Immature natural killer cell (primary cell): ENCODE measurements around the gene MAP7. TPM values are rescaled to one million over a fixed set of nuclear protein-coding genes. Genes with fewer than 3 reads are reported as not detected.

ENCODE experiments used
- DNase-seq, 3 donors: peaks; one replicate each; pipeline ENCODE4 v3.0.0; 2022; ENCODE audit warnings: mixed read lengths in 1 of 3
- H3K27ac Mint-ChIP-seq, 6 donors: one replicate each; pipeline ENCODE4 v1.8.0; 2020; ENCODE audit warnings: mixed read lengths in 6 of 6, mild to moderate bottlenecking in 5 of 6, inconsistent platforms in 4 of 6, moderate library complexity in 3 of 6
- H3K27me3 Mint-ChIP-seq, 3 donors: one replicate each; pipeline ENCODE4 v1.8.0; 2020 to 2021; ENCODE audit warnings: low read depth in 3 of 3, mild to moderate bottlenecking in 3 of 3, mixed read lengths in 3 of 3, moderate library complexity in 3 of 3, inconsistent platforms in 1 of 3
- H3K36me3 Mint-ChIP-seq, 3 donors: one replicate each; pipeline ENCODE4 v1.8.0; 2020; ENCODE audit warnings: mixed read lengths in 3 of 3, inconsistent platforms in 2 of 3, mild to moderate bottlenecking in 2 of 3
- H3K4me1 Mint-ChIP-seq, 2 donors: one replicate each; pipeline ENCODE4 v1.8.0; 2020; ENCODE audit warnings: inconsistent platforms in 2 of 2, mild to moderate bottlenecking in 2 of 2, mixed read lengths in 2 of 2, moderate library complexity in 1 of 2
- H3K4me3 Mint-ChIP-seq, 5 donors: one replicate each; pipeline ENCODE4 v1.8.0; 2020; ENCODE audit warnings: mild to moderate bottlenecking in 5 of 5, mixed read lengths in 5 of 5, inconsistent platforms in 3 of 5, moderate library complexity in 3 of 5
- H3K9me3 Mint-ChIP-seq, 6 donors: one replicate each; pipeline ENCODE4 v1.8.0; 2020; ENCODE audit warnings: mild to moderate bottlenecking in 6 of 6, mixed read lengths in 6 of 6, inconsistent platforms in 4 of 6, moderate library complexity in 3 of 6
- polyA plus RNA-seq, 3 donors: library from polyadenylated mRNA; unstranded; fragments of 300-500 nt; fragmentation: Illumina TruSeq; gene quantifications; one replicate each; pipeline ENCODE4 v1.2.3, GENCODE V29; 2021

Gene MAP7
- polyA plus RNA-seq, 3 donors from 2014 or later: 0.07 to 0.41 TPM; not detected in 1

DNA sequence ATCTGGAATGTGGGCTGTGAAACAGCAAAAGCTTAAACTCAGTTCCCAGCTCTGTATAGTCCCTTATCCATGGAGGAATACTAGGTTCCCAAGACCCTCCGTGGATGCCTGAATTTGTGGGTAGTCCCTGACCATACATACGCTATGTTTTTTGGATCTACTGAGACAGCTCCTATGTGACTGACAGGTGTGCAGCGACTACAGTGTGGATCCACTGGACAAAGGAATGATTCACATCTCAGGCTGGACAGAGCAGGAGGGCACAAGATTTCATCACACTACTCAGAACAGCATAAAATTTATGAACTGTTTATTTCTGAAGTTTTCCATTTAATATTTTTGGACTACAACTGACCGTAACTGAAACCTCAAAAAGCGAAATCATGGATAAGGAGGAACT, 125.3 kb downstream of the MAP7 start:
- no peak for DNase-seq
- Mint-ChIP-seq H3K4me3 (no peak overlapping the region), H3K4me1 (no peaks in the 10 kb centered on the region), H3K36me3 (no peaks in the 10 kb centered on the region), H3K9me3 (no peaks in the 10 kb centered on the region), H3K27ac (no peak overlapping the region), H3K27me3 (peaks cover 0 to 3% (median 0%) of the 10 kb centered on the region in 3 donors)

DNA sequence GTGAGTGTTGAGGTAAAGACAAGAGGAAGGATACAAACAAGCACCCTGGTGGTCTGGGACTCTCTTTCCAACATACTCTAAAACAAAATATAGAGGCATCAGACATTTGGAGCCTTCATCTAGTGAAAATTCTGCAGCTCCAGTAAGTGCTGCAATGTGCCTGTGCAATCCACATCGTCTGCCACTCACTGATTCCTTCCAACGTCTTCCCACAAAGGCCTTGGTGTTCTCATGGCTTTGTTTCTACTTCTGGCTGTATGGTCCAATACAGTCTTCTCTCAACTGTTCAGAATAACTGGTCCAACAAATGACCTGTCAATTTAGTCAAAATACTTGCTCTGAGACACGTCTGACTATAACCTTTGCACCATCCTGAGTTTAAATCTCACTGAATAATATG, 125.8 kb downstream of the MAP7 start:
- DNase-seq: no peak
- no peaks in the 10 kb centered on the region for H3K4me1 Mint-ChIP-seq
- H3K36me3 Mint-ChIP-seq: no peaks in the 10 kb centered on the region
- H3K27me3 Mint-ChIP-seq: peaks cover 0 to 3% (median 0%) of the 10 kb centered on the region in 3 donors
- H3K27ac Mint-ChIP-seq: no peak overlapping the region
- no peaks in the 10 kb centered on the region for H3K9me3 Mint-ChIP-seq
- no peak overlapping the region for H3K4me3 Mint-ChIP-seq

DNA sequence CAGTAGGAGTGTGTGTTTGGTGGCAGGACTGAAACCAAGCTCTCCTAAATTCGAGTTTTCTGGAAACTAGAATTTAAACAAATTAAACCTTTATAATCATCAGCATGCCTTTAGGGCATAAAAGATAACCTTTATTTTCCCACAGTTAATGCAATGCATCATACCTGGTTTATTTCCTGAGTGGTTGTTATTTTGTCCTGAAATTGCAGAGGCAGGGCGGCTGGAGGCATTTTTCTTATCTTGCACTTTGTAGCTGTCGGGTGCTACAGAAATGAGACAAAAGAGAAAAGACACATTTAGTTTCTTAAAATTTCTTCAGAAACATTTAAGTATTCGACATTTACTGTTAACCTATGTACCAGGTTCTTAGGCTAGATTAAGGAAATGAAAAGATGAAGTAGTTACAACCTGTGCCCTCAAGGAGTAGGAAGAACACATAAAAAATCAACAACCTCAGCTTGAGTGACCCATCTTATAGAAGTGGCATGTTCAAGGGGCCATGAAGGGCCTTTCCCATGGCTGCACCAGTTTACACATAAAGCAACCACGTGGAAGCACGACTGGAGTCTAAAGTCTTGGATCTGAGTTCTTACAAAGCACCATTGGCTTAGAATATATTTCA, 128.6 kb downstream of the MAP7 start:
- no peak for DNase-seq
- H3K27ac Mint-ChIP-seq: no peak overlapping the region
- peaks cover 0 to 3% (median 0%) of the 10 kb centered on the region in 3 donors for H3K27me3 Mint-ChIP-seq
- no peaks in the 10 kb centered on the region for H3K9me3 Mint-ChIP-seq
- no peaks in the 10 kb centered on the region for H3K36me3 Mint-ChIP-seq
- no peaks in the 10 kb centered on the region for H3K4me1 Mint-ChIP-seq
- no peak overlapping the region for H3K4me3 Mint-ChIP-seq

DNA sequence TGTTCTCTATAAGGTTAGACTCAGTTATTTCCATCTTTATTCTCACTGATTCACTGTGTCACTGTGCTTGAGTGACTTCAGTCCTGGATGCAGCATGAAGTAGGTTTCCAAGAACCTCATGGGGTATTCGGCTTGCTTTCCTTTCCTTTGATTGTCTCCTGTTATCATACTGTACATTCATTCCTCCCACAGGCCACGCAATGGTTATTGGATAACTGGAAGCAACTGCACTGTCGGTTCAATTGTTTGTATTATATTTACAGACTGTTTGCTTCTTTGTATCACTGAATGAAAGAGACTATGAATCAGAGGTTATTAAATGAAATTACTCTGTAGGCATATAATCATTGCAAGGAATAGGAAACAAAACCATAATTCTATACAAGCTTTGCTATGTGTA, 129.4 kb downstream of the MAP7 start:
- Mint-ChIP-seq H3K4me3 (no peak overlapping the region), H3K27me3 (no peaks in the 10 kb centered on the region), H3K4me1 (no peaks in the 10 kb centered on the region), H3K36me3 (no peaks in the 10 kb centered on the region), H3K27ac (no peak overlapping the region), H3K9me3 (no peaks in the 10 kb centered on the region)
- DNase-seq: no peak

DNA sequence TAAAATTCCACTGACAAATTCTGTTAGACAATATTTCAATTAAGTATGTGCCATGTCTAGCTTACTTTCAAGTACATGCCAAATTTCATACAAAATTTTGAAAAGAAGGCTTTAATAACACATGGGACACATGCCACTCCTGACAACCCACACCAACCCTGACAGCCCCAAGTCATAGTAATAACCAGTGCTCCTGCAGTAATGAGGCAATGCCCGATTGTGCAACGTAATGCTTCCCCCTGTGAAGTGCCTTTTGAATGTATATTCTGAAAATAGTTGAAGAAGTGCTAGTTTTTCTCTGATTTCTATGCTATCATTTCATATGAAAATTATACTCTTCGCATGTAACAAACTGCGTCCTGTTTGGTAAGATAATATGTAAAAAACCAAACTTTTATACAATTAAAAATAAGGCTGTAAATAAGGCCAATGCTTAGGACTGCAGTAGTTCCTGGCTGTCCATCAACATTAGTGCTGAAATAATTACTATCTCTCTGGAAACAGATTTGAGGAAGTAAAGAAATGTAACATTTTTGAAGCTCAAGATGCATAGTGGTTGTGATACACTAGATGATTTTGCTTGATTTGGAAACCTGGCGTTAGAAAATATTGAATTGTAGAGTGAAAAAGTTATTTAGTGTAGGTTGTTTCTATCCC, 134.7 kb downstream of the MAP7 start:
- no peaks in the 10 kb centered on the region for H3K4me1 Mint-ChIP-seq
- peaks cover 2 to 4% (median 3%) of the 10 kb centered on the region in 3 donors for H3K27me3 Mint-ChIP-seq
- H3K36me3 Mint-ChIP-seq: no peaks in the 10 kb centered on the region
- no peaks in the 10 kb centered on the region for H3K9me3 Mint-ChIP-seq
- H3K27ac Mint-ChIP-seq: no peak overlapping the region
- no peak for DNase-seq
- H3K4me3 Mint-ChIP-seq: no peak overlapping the region

DNA sequence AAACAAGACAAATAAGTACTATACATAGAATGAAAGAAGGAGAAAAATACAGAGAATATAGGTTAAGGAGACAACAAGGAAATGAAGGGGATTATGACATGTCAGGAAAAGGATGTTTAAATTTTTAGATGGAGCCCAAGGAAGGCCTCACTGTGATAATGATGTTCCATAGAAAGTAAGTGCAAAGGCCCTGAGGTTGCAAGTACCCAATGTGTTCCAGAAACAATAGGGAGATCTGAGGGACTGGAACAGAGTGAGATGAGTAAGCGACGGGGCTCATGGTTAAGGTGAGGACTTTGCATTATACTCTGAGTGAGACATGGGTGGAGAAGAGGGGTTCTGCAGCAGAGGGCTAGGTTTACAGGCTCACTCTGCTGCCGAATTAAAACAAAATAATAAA, 137.8 kb downstream of the MAP7 start:
- Mint-ChIP-seq H3K27me3 (peaks cover 2 to 7% (median 3%) of the 10 kb centered on the region in 3 donors), H3K4me3 (no peak overlapping the region), H3K27ac (no peak overlapping the region), H3K36me3 (no peaks in the 10 kb centered on the region), H3K4me1 (no peaks in the 10 kb centered on the region), H3K9me3 (no peaks in the 10 kb centered on the region)
- DNase-seq: no peak

DNA sequence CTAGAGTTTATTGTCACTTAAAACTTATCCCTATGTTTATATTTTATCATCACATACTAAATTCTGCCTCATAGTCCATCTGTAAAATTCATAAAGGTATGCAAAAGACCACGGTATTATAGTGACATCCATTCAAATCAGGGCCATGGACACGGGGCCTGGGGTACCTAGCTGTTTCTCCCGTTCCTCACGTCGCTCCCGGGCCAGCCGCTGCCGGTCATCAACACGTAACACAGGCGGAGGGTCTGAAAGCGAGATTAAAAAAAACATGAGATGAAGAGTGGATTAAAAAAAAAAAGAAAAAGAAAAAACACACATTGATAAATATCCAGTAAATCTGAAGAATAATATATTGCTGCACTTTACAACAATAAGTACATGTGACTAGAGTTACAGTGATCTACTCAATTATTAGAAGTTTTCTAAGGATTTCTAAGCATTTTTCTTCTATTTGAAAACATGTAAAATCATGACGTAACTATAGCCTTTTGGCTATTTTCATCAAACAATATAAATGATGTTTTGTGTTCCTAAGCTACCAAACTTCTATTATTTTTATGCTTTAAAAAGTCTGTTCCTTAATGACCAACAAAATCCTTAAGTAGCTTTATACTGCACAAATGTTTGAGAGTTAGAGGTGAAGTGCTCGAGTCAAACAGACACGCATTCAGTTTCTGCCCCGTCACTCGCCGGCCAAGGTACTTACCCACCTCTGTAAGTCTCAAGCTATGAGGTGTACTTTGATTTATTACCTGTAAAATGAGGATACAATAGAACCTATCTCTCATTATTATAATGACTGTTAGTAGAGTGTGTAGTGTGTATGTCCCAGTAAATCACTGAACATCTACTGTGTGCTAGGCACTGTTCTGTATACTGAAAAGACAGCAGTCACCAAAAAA, 138.5 kb downstream of the MAP7 start:
- H3K27ac Mint-ChIP-seq: no peak overlapping the region
- no peaks in the 10 kb centered on the region for H3K9me3 Mint-ChIP-seq
- H3K4me1 Mint-ChIP-seq: no peaks in the 10 kb centered on the region
- no peak for DNase-seq
- H3K27me3 Mint-ChIP-seq: peaks cover 2 to 7% (median 3%) of the 10 kb centered on the region in 3 donors
- no peak overlapping the region for H3K4me3 Mint-ChIP-seq
- no peaks in the 10 kb centered on the region for H3K36me3 Mint-ChIP-seq

DNA sequence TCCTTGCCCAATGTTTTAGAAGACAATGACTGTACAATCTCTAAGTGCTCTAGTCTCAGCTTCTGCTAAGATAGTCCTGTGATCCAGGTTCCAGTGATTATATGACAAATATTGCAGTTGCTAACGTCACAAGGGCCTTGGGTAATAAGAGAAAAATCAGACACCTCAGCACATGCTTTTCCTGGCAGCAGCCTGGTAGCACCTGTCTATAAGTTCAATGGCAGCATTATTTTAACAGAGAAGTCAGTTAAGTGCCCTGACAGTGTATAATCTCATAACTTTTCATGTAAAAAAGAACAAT, 139.2 kb downstream of the MAP7 start:
- no peak overlapping the region for H3K27ac Mint-ChIP-seq
- H3K27me3 Mint-ChIP-seq: peaks cover 2 to 7% (median 3%) of the 10 kb centered on the region in 3 donors
- H3K4me1 Mint-ChIP-seq: no peaks in the 10 kb centered on the region
- no peaks in the 10 kb centered on the region for H3K9me3 Mint-ChIP-seq
- no peak overlapping the region for H3K4me3 Mint-ChIP-seq
- DNase-seq: no peak
- no peaks in the 10 kb centered on the region for H3K36me3 Mint-ChIP-seq

DNA sequence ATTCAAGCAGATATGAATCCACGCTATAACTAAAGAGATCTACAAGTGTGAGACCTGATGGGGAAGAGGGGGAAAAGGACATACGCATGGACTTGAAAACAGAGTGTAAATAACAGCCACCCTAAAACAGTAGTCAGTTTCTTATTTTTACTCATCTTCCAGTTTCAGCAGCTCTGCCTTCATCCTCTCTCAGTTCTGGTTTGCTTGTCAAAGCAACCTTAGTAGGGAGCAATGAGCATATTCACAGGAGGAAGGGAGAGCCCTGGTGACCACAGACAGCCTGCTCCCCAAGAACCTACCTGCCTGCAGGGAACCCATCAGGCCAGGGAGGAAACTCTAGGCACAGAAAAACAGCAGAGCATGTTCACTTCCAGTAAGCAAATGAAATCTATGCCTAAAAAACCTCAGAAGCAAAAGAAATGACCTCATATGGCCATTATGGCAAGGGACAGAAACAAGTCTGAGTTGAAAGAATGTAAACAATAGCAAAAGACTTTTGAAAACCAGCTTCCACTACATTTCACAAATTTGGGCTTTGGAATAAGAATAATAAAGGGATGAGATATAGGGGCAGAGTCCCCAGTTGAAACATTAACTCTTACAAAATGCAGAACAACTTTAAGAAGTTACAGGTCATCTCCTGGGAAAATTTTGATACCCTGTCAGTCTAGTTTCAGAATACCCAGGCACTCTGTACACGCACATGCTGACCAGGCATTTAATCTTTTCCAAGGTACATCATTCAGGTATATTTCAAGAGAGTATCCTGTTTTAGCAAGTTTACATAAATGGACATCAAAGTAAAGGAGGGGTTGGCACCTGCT, 139.8 kb downstream of the MAP7 start:
- Mint-ChIP-seq H3K4me3 (no peak overlapping the region), H3K27me3 (peaks cover 3 to 7% (median 4%) of the 10 kb centered on the region in 3 donors), H3K9me3 (no peaks in the 10 kb centered on the region), H3K4me1 (no peaks in the 10 kb centered on the region), H3K27ac (no peak overlapping the region), H3K36me3 (no peaks in the 10 kb centered on the region)
- DNase-seq: no peak

DNA sequence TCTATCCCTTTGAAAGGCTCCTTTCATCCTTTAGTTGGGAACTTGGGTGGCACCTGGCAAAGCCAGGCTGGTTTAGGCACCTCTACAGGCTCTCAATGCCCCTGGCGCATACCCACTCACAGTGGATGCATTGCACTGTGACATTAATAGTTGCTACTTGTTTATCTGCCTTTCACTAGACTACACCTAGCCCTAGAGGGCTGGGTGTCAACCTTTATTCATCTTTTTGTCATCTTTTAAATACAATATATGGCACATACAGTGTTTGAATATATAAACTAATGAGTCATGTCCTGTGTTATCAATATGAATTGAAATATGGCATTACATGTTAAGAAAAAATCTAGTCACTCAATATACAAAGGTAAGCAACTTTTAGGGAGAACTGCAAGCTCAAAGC, 140.6 kb downstream of the MAP7 start:
- Mint-ChIP-seq H3K9me3 (no peaks in the 10 kb centered on the region), H3K36me3 (no peaks in the 10 kb centered on the region), H3K27me3 (peaks cover 4 to 7% (median 5%) of the 10 kb centered on the region in 3 donors), H3K4me3 (no peak overlapping the region), H3K27ac (no peak overlapping the region), H3K4me1 (no peaks in the 10 kb centered on the region)
- no peak for DNase-seq

DNA sequence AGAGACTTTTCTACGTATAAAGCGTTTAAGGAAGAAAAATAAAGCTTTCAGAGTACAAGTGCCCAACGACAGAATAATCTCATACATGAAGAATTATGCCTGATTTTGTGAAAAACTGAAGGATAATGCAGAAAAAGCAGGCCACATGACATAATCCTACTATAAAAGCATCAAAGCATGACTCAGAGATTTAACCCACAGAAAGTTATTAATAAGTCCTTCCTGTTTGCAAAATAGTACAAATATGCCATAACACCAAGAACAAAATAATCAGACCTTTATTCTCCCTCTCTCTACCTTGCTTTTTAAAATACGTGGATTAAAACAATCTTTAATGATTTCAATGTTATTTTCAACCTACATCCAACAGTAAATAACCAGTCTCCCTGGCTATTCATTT, 142.0 kb downstream of the MAP7 start:
- Mint-ChIP-seq H3K9me3 (peaks cover 0 to under 1% (median 0%) of the 10 kb centered on the region in 6 donors), H3K4me1 (no peaks in the 10 kb centered on the region), H3K4me3 (no peak overlapping the region), H3K27me3 (peaks cover 4 to 7% (median 5%) of the 10 kb centered on the region in 3 donors), H3K27ac (no peak overlapping the region), H3K36me3 (no peaks in the 10 kb centered on the region)
- DNase-seq: no peak

DNA sequence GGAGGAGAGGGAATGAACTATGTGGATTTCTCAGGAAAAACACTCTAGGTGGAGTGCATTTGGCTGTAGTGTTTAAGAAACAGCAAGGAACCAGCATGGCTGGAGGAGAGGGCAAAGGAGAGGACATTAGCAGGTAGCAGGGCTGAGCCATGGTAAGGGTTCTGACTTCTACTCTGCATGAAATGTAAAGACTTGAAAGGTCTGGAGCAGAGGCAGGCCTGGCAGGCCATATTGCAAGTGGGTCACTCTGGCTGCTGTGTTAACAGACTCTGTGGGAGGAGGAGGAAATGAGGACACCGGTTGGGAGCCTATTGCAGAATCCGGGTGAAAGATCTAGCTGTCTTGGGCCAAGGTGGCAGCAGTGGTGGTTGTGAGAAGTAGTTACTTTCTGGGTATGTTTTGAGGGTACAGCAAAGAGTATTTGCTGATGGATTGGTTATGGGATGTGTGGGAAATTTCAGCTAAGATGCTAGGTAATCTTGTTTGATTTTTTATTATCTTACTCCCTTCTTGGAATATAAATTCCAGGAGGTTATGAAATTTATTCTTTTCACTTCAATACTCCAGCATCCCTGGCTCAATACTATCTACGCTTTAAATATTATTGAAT, 144.7 kb downstream of the MAP7 start:
- H3K4me1 Mint-ChIP-seq: no peaks in the 10 kb centered on the region
- no peaks in the 10 kb centered on the region for H3K36me3 Mint-ChIP-seq
- peaks cover 2 to 8% (median 2%) of the 10 kb centered on the region in 3 donors for H3K27me3 Mint-ChIP-seq
- no peak overlapping the region for H3K27ac Mint-ChIP-seq
- H3K9me3 Mint-ChIP-seq: peaks cover 0 to 6% (median 0%) of the 10 kb centered on the region in 6 donors
- no peak for DNase-seq
- no peak overlapping the region for H3K4me3 Mint-ChIP-seq

DNA sequence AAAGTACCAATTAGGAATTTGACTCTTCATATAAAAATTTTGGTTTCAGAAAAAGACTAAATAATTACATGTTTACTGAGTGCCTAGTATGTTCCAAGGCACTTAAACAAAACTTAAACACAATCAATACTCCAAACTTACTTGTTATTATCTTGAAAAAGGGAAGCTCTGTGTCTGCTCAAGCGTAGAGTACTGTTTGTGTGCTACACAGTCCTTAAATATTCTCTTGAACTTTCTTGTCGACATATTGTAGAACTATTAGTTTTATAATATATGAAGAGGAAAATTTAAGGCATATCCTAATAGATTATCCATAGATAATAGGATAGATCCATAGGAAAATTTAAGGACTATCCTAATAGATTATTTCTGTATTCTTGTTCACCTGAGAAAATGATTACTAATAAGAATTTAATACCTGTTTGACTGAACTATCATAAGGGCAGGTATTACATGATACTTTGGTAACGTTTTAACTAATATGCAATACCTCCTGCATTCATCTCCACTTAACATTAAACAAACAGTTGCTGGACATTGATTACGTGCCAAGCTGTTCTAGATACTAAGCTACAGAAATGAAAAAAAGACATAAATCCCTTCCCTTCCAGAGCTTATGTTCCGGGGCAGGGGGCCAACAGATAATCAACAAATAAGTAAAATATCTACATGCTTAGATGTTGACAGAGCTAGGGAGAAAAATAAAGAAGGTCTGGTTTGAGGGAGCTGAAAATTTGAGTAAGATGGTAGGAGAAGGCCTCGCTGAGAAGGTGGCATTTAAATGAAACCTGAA, 145.4 kb downstream of the MAP7 start:
- Mint-ChIP-seq H3K27ac (no peak overlapping the region), H3K36me3 (no peaks in the 10 kb centered on the region), H3K9me3 (peaks cover 0 to 6% (median 0%) of the 10 kb centered on the region in 6 donors), H3K27me3 (peaks cover 2 to 8% (median 3%) of the 10 kb centered on the region in 3 donors), H3K4me1 (no peaks in the 10 kb centered on the region), H3K4me3 (no peak overlapping the region)
- no peak for DNase-seq
